Left ventricle myocardium inferior (tissue), 1 donor: ENCODE data around the gene ANO5. TPM values are rescaled to one million over a fixed set of nuclear protein-coding genes. Genes with fewer than 3 reads are reported as not detected.

Experiments used
- DNase-seq: peaks from one replicate; pipeline ENCODE4 v3.0.0-alpha.2; 2020
- H3K27ac ChIP-seq: fragments of 200-600 bp; replicated peaks from 2 replicates; pipeline ENCODE4 v1.8.0; 2021
- H3K27me3 ChIP-seq: fragments of 200-600 bp; 2 replicates; pipeline ENCODE4 v1.8.0; 2021; ENCODE audit warnings: low read depth
- H3K36me3 ChIP-seq: fragments of 200-600 bp; 2 replicates; pipeline ENCODE4 v1.8.0; 2021
- H3K4me1 ChIP-seq: fragments of 200-600 bp; 2 replicates; pipeline ENCODE4 v1.8.0; 2021
- H3K4me3 ChIP-seq: fragments of 200-600 bp; 2 replicates; pipeline ENCODE4 v1.8.0; 2021; ENCODE audit warnings: mild to moderate bottlenecking, moderate library complexity
- H3K9me3 ChIP-seq: fragments of 200-600 bp; replicated peaks from 2 replicates; pipeline ENCODE4 v1.8.0; 2021
- intact Hi-C: fragments of 100-400 bp; cut with micrococcal nuclease; formaldehyde crosslinking; loops from one replicate; pipeline ENCODE4 v1.11.0; 2022
- total RNA-seq: library from RNA; stranded (reverse); fragmentation: NEBNext Ultra II Directional; extraction: Animal tissue kit (Norgen Biotek cat#: 25700); gene quantifications from one replicate; pipeline ENCODE4 v1.2.1, GENCODE V29; 2021
- TF ChIP-seq, protein P1 (sequence below): fragments of 200-600 bp; IDR thresholded peaks from 2 replicates; pipeline ENCODE4 v1.8.0; 2021; ENCODE audit warnings: antibody characterized with exemption, mild to moderate bottlenecking, borderline replicate concordance
- donor health status: DM: no; HTN: yes; CAD: no; lungs with severe emphysema.

ANO5 gene
- total RNA-seq, 1 donor from 2014 or later: 79.7 TPM

GRCh38 chr11:22177186-22177585, 15.7 kb upstream of the ANO5 start:
- Histone ChIP-seq H3K4me1 (no peaks in the 10 kb centered on the region), H3K4me3 (no peak overlapping the region), H3K27me3 (no peaks in the 10 kb centered on the region), H3K27ac (no peak overlapping the region), H3K36me3 (no peaks in the 10 kb centered on the region), H3K9me3 (no peaks in the 10 kb centered on the region)
- intact Hi-C loops: no loop called here
- DNase-seq: no peak
- TF ChIP-seq, protein P1, sequence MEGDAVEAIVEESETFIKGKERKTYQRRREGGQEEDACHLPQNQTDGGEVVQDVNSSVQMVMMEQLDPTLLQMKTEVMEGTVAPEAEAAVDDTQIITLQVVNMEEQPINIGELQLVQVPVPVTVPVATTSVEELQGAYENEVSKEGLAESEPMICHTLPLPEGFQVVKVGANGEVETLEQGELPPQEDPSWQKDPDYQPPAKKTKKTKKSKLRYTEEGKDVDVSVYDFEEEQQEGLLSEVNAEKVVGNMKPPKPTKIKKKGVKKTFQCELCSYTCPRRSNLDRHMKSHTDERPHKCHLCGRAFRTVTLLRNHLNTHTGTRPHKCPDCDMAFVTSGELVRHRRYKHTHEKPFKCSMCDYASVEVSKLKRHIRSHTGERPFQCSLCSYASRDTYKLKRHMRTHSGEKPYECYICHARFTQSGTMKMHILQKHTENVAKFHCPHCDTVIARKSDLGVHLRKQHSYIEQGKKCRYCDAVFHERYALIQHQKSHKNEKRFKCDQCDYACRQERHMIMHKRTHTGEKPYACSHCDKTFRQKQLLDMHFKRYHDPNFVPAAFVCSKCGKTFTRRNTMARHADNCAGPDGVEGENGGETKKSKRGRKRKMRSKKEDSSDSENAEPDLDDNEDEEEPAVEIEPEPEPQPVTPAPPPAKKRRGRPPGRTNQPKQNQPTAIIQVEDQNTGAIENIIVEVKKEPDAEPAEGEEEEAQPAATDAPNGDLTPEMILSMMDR: peak; percentile 34

- intact Hi-C loops: no loop called here
- Histone ChIP-seq H3K36me3 (no peaks in the 10 kb centered on the region), H3K9me3 (no peaks in the 10 kb centered on the region), H3K4me3 (no peak overlapping the region), H3K4me1 (no peaks in the 10 kb centered on the region), H3K27me3 (no peaks in the 10 kb centered on the region), H3K27ac (no peak overlapping the region)
- no peak for DNase-seq
- TF ChIP-seq, protein P1: no peak
Observed at GRCh38 chr11:22179626-22180025, 13.3 kb upstream of the ANO5 start.

DNA sequence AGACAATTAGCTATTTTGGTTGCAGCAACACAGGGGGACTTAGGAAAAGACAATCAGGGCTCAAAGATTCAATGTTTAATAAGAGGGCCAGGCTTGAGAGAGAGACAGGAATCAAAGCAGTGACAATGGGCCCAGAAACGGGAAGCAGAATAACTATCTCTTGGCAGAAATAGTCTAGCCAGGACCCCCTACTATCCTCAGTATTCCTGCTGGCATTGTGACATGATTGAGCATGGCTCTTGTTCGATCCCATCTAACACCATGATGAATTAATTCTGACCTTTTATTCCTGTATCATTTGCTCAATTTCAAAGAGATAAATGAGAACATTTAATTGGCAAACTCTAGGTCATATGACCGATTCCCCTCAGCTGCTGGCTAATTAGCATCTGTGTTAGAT, 12.8 kb upstream of the ANO5 start:
- intact Hi-C loops: no loop called here
- no peaks in the 10 kb centered on the region for H3K27me3 ChIP-seq
- TF ChIP-seq, protein P1: no peak
- no peaks in the 10 kb centered on the region for H3K9me3 ChIP-seq
- no peak overlapping the region for H3K4me3 ChIP-seq
- no peak overlapping the region for H3K27ac ChIP-seq
- DNase-seq: no peak
- H3K36me3 ChIP-seq: no peaks in the 10 kb centered on the region
- H3K4me1 ChIP-seq: no peaks in the 10 kb centered on the region

GRCh38 chr11:22189660-22190059, 3.2 kb upstream of the ANO5 start:
- Histone ChIP-seq H3K4me1 (peaks cover 25% of the 10 kb centered on the region), H3K9me3 (no peaks in the 10 kb centered on the region), H3K36me3 (no peaks in the 10 kb centered on the region), H3K27me3 (peaks cover 5% of the 10 kb centered on the region), H3K4me3 (no peak overlapping the region), H3K27ac (no peak overlapping the region)
- DNase-seq: no peak
- TF ChIP-seq, protein P1: no peak
- intact Hi-C loops: no loop called here

DNA sequence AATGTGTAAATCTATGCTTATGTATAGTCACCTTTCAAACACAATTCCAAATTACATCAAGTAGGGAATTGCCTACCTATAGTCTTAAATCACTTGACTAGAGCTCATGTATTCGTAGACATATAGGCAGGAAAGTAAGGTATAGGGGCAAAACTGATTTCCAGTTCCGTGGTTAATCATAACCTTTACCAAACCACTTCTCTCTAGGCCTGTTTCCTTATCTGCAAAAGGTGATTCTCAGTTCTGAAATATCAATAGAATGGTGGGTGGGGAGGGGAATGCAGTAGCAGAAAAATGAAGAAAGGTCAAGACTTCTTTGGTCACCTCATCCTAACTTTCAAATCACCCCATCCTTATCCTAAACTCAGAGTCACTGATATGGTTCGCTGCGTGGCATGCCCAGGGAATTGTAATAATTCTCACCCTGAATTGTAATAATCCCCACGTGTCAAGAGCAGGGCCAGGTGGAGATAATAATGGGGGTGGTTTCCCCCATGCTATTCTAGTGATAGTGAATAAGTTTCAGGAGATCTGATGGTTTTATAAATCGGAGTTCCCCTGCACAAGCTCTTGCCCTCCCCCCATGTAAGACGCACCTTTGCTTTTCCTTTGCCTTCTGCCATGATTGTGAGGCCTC, 1.9 kb upstream of the ANO5 start:
- Histone ChIP-seq H3K4me3 (no peak overlapping the region), H3K27ac (no peak overlapping the region), H3K36me3 (no peaks in the 10 kb centered on the region), H3K4me1 (peaks cover 26% of the 10 kb centered on the region), H3K9me3 (no peaks in the 10 kb centered on the region), H3K27me3 (peaks cover 5% of the 10 kb centered on the region)
- DNase-seq: no peak
- intact Hi-C loops: no loop called here
- TF ChIP-seq, protein P1: no peak
